GM18520 (cell line): ENCODE measurements around the gene IQCN.
"Not testable (repeated sequence)": the region's sequence is repeated elsewhere in the genome, so short reads cannot be mapped to it uniquely, and the experiment has no call there.

Source experiments
- ATAC-seq: cut with Tn5 transposase; IDR thresholded peaks from one replicate; pipeline ENCODE4 v1.9.1; 2021; ENCODE audit not compliant: unreplicated experiment

Gene IQCN

GRCh38 chr19:18218600-18218999 lies 55.7 kb downstream of the IQCN start:
- no peak for ATAC-seq

- no peak for ATAC-seq
Observed at GRCh38 chr19:18218159-18218558, 56.1 kb downstream of the IQCN start.

- no peak for ATAC-seq
Observed at GRCh38 chr19:18216789-18217188, 57.5 kb downstream of the IQCN start.

GRCh38 chr19:18214779-18215433 lies 59.3 kb downstream of the IQCN start:
- ATAC-seq = no peak

- no peak for ATAC-seq
Observed at GRCh38 chr19:18211683-18212082, 62.6 kb downstream of the IQCN start.

- not testable (repeated sequence) for ATAC-seq
Observed at GRCh38 chr19:18209912-18210311, 64.3 kb downstream of the IQCN start.

- ATAC-seq = no peak
Observed at GRCh38 chr19:18208098-18208951, 65.9 kb downstream of the IQCN start.
